Choroid plexus epithelial cell (primary cell): Measurements from ENCODE around the gene IARS1.

Experiments used
- DNase-seq: peaks from one replicate; pipeline ENCODE4 v3.0.0-alpha.2; 2010; ENCODE audit warnings: low read depth
- H3K4me3 ChIP-seq: 2 replicates; pipeline ENCODE4 v1.5.1; 2011; ENCODE audit warnings: low read depth, mild to moderate bottlenecking, control low read depth, low read length, moderate library complexity
- CTCF ChIP-seq: conservative IDR thresholded peaks from 2 replicates; pipeline ENCODE4 v1.5.1; 2011; ENCODE audit warnings: low read depth, mild to moderate bottlenecking, control low read depth, inconsistent platforms, low read length, moderate library complexity

IARS1 gene

GRCh38 chr9:92290785-92291429 lies 2.6 kb downstream of the IARS1 start:
- TF ChIP-seq CTCF: no peak
- no peak for DNase-seq
- no peak overlapping the region for H3K4me3 ChIP-seq

GRCh38 chr9:92289708-92290390 lies 3.6 kb downstream of the IARS1 start:
- no peak for TF ChIP-seq CTCF
- peak; percentile 73 for DNase-seq

GRCh38 chr9:92279302-92279701 lies 14.2 kb downstream of the IARS1 start:
- H3K4me3 ChIP-seq: no peak overlapping the region
- no peak for TF ChIP-seq CTCF
- no peak for DNase-seq

More at GRCh38 chr9:92289708-92290390, 3.6 kb downstream of the IARS1 start:
- H3K4me3 ChIP-seq: no peak overlapping the region

GRCh38 chr9:92278110-92278509 lies 15.4 kb downstream of the IARS1 start:
- peak; percentile 35 for DNase-seq
- no peak overlapping the region for H3K4me3 ChIP-seq
- no peak for TF ChIP-seq CTCF

GRCh38 chr9:92276331-92277032 lies 17.0 kb downstream of the IARS1 start:
- no peak for TF ChIP-seq CTCF
- DNase-seq: no peak
- no peak overlapping the region for H3K4me3 ChIP-seq

GRCh38 chr9:92275541-92275940 lies 18.0 kb downstream of the IARS1 start:
- peak; percentile 24 for TF ChIP-seq CTCF
- H3K4me3 ChIP-seq: no peak overlapping the region
- peak; percentile 26 for DNase-seq

GRCh38 chr9:92270511-92270910 lies 23.0 kb downstream of the IARS1 start:
- TF ChIP-seq CTCF: no peak
- DNase-seq: no peak

More at GRCh38 chr9:92270511-92270910, 23.0 kb downstream of the IARS1 start:
- H3K4me3 ChIP-seq: no peak overlapping the region
